Astrocyte of the spinal cord (primary cell): ENCODE results near the gene CASKIN1.

Source experiments
- DNase-seq: peaks from one replicate; pipeline ENCODE4 v3.0.0; 2011; ENCODE audit warnings: low read depth, low spot score
- H3K4me3 ChIP-seq: 2 replicates; pipeline ENCODE4 v1.5.1; 2011; ENCODE audit warnings: low read depth, mild to moderate bottlenecking, low read length, moderate library complexity
- in situ Hi-C: cut with HindIII; loops from 2 replicates; pipeline ENCODE4 v1.10.0; 2017; ENCODE audit warnings: low sequenced_read_pairs
- TF ChIP-seq, protein P1 (sequence below): IDR thresholded peaks from 2 replicates; pipeline ENCODE4 v1.5.1; 2012; ENCODE audit warnings: low read depth, mild to moderate bottlenecking, low read length, inconsistent platforms

CASKIN1 gene

DNA sequence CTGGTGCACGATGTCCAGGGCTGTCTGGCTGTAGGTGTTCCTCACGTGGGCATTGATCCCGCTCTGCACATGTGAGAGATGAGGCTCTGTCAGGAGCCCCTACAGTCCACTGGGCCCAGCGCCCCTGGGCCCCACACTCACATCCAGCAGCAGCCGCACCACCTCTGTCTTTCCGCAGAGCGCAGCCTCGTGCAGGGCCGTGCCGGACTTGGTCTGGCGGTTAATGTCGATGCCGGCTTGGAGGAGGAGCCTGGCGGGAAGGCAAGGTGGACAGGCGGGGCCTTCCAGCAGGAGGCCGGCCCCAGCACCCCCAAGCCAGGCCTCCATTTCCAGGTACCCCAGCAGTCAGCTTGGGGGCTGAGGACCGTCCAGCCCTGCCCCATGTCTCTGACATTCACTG is 9.2 kb downstream of the CASKIN1 start:
- no peak overlapping the region for H3K4me3 ChIP-seq
- in situ Hi-C loops: no loop called here
- DNase-seq: no peak
- TF ChIP-seq, protein P1, sequence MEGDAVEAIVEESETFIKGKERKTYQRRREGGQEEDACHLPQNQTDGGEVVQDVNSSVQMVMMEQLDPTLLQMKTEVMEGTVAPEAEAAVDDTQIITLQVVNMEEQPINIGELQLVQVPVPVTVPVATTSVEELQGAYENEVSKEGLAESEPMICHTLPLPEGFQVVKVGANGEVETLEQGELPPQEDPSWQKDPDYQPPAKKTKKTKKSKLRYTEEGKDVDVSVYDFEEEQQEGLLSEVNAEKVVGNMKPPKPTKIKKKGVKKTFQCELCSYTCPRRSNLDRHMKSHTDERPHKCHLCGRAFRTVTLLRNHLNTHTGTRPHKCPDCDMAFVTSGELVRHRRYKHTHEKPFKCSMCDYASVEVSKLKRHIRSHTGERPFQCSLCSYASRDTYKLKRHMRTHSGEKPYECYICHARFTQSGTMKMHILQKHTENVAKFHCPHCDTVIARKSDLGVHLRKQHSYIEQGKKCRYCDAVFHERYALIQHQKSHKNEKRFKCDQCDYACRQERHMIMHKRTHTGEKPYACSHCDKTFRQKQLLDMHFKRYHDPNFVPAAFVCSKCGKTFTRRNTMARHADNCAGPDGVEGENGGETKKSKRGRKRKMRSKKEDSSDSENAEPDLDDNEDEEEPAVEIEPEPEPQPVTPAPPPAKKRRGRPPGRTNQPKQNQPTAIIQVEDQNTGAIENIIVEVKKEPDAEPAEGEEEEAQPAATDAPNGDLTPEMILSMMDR: no peak

DNA sequence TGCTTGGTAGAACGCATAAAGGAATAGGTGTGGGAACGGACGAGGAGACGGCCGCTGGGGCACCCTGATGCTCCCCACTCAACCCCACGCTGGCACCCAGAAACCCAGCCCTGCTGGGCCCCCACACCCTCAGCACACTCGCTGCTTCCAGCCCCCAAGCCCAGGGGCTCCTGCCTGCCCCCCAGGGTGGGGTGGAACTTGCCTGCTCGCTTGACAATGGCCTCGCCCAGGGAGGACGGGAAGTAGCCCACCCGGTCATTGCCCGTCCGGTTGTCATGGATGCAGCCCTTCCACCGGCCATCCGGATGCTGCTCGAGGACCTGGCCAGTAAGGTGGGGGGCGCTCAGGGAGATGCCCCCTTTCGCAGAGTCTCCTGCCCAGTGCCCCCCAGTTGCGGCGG is 9.9 kb downstream of the CASKIN1 start:
- no peak overlapping the region for H3K4me3 ChIP-seq
- TF ChIP-seq, protein P1: no peak
- no peak for DNase-seq
- in situ Hi-C loops: no loop called here

DNA sequence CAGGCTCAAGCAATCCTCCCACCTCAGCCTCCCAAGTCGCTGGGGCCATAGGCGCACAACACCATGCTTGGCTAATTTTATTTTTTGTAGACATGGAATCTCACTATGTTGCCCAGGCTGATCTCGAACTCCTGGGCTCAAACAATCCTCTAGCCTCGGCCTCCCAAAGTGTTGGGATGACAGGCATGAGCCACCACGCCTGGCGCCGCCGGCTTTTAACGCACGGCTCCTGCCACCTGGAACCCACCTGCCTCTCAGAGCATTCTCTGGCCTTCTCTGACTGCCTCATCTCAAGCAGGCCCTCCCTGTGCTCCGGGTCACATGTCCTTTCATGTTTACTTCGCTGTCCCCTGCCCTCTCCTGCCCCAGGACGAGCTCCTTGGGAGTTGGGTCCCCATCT is 10.3 kb downstream of the CASKIN1 start:
- TF ChIP-seq, protein P1: no peak
- no peak overlapping the region for H3K4me3 ChIP-seq
- DNase-seq: no peak
- in situ Hi-C loops: no loop called here

DNA sequence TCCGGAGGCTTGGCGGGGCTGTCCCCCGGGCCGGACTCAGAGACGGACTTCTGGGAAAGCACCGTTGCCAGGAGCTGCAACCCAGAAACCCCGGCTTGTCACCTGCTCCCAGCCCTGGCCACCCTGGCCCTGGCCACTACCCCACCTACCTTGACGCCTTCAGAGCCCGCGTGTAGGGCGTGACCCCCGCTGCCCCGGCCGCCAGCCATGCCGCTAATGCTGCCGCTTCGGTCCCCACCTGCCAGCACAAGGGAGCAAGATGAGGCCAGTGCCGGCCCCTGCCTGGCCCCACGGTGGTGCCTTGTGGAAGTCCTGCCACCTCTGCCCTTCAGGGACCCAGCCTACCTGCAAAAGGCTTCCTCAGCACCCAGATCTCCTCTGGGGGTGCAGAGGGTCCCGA is 11.4 kb downstream of the CASKIN1 start:
- DNase-seq: no peak
- TF ChIP-seq, protein P1: no peak
- H3K4me3 ChIP-seq: no peak overlapping the region
- in situ Hi-C loops: no loop called here

DNA sequence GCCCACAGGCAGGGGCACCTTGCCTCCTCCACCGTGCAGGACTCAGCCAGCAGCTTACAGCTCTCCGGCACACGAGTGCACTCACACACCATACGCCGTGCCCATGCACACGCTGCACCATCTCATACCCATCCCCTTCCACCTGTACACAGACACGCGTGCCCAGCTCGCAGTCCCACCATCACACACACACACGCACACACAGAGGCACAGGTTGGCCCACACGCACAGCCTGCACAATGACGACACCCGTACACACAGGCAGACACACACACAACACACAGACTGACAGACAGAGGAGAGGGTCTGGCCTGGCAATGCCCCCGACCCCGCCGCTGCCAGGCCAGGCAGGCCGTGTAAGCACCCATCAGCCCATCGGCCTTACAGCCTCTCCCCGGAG is 12.1 kb downstream of the CASKIN1 start:
- TF ChIP-seq, protein P1: no peak
- DNase-seq: no peak
- H3K4me3 ChIP-seq: no peak overlapping the region
- in situ Hi-C loops: no loop called here

DNA sequence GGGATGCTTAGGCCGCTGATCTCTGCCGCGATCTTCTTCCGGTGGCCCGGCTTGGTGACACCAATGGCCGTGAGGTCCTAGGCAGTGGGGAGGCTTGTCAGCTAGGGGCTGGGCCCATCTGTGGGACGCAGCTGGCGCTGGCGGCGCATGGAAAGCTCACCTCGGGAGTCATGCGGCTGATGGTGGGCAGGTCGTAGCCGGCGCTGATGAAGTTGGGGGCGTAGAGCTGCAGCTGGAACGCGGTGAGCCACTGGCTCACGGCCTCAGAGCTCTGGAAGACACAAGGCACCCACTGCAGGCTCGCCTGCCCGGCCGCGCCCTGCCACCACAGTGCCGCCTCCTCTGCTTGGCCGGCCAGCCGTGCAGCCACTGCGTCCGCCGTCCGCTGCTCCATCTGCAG is 12.7 kb downstream of the CASKIN1 start:
- H3K4me3 ChIP-seq: no peak overlapping the region
- DNase-seq: no peak
- in situ Hi-C loops: no loop called here
- TF ChIP-seq, protein P1: no peak

DNA sequence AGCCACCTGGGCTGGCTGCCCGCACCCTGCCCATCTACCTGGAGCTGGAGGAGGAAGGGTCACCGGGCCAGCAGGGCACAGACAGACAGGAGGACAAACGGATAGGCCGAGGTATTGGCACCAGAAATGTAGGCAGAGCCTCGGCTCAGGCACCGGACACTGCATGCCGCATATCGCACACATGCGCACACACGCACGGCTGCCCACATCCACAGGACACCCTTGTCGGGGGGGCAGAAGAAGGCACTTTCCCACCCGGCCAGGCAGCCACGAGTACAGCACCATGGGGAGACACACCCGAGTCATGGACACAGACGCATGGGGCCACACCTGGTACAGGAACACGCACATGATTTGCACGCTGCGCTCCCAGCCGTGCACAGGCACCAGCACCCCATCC is 14.5 kb downstream of the CASKIN1 start:
- TF ChIP-seq, protein P1: no peak
- in situ Hi-C loops: no loop called here
- no peak overlapping the region for H3K4me3 ChIP-seq
- DNase-seq: no peak
